ENCODE measurements around the gene SAMD3. TPM values are rescaled to one million over a fixed set of nuclear protein-coding genes. Genes with fewer than 3 reads are reported as not detected.

Gene SAMD3
- total and polyA plus RNA-seq, 2 of the 8 experiments (the other 6 are each of a cell fraction or from before 2014, with no cell fraction given), result 1.8 to 1.9 TPM

DNA sequence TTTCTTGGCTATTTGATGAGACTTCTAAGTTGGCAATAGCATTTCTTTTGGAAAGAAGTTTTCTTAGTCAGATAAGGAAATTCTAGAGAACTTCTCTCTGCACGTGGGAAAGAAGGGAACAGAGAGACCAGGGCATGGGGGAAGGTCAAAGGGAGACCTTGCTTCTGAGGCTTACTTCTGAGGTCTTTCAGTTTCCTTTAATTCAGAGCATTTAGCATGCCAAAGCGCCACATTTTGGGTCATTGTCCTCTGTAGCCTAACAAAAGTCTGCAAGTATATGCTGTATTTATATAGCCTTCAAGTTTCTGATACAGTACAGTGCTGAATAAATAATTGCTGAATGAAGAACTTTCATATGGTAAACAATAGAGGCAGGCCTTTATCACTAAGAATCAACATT is 95.6 kb downstream of the SAMD3 start:
- DNase-seq (ENCODE audit: low read depth in 1 of 2, low spot score in 2 of 2) (no peak), FAIRE-seq (no peak)
- H3K27me3 ChIP-seq (replicated peaks in 1 of 4; ENCODE audit: control insufficient read depth in 3 of 4, extremely low read depth in 1 of 4, insufficient read depth in 3 of 4, low read length in 3 of 4), result no peaks in the 10 kb centered on the region
- TF ChIP-seq EZH2 (IDR thresholded peaks at IDR 0.05; ENCODE audit: low read depth, low read length, severe bottlenecking), result no peak
- TF ChIP-seq SIX5 (IDR thresholded peaks at IDR 0.05; ENCODE audit: low read depth, low read length), result no peak
- TF ChIP-seq KDM5A (IDR thresholded peaks at IDR 0.05; ENCODE audit: low read length), result no peak

More for the DNA sequence above, 95.6 kb downstream of the SAMD3 start:
- Histone ChIP-seq H3K4me2 (ENCODE audit: insufficient read depth in 1 of 2, low read depth in 2 of 2, low read length in 2 of 2) (no peak overlapping the region), H3K4me3 (ENCODE audit: extremely low read depth in 1 of 4, insufficient read depth in 2 of 4, low read depth in 3 of 4, low read length in 4 of 4) (no peak overlapping the region), H2AK5ac (ENCODE audit: low read depth, low read length) (no peak overlapping the region), H2BK15ac (ENCODE audit: low read length) (no peak overlapping the region), H3K56ac (replicated peaks; ENCODE audit: insufficient read length, low read depth, low read length) (no peak overlapping the region), H2BK12ac (ENCODE audit: low read depth, low read length) (no peak overlapping the region), H2BK120ac (replicated peaks; ENCODE audit: low read depth, low read length) (no peak overlapping the region), H4K8ac (ENCODE audit: extremely low read depth, insufficient read depth, low read length) (no peak overlapping the region), H3K4me1 (replicated peaks in 1 of 4; ENCODE audit: control insufficient read depth in 3 of 4, insufficient read depth in 4 of 4, low read length in 3 of 4) (0 out of 7 replicates have a peak, but pooled peaks cover 0 to 2% (median 0%) of the 10 kb centered on the region in 4 experiments), H4K5ac (ENCODE audit: insufficient read length, low read depth, low read length) (no peak overlapping the region), H3K14ac (ENCODE audit: insufficient read length) (no peak overlapping the region), H2AFZ (ENCODE audit: low read length) (no peak overlapping the region), H3K23me2 (ENCODE audit: low read depth, low read length) (no peaks in the 10 kb centered on the region), H4K91ac (replicated peaks; ENCODE audit: insufficient read length, low read length) (no peak overlapping the region), H4K20me1 (replicated peaks in 1 of 2; ENCODE audit: control insufficient read depth in 1 of 2, insufficient read depth in 2 of 2, low read length in 2 of 2) (no peaks in the 10 kb centered on the region), H2BK20ac (ENCODE audit: low read length) (no peak overlapping the region), H3K18ac (ENCODE audit: extremely low read depth, low read length) (no peak overlapping the region), H3K79me2 (ENCODE audit: control insufficient read depth in 1 of 2, insufficient read depth in 2 of 2, low read length in 2 of 2) (no peaks in the 10 kb centered on the region), H3K36me3 (ENCODE audit: control insufficient read depth in 2 of 4, insufficient read depth in 4 of 4, low read length in 3 of 4) (no peaks in the 10 kb centered on the region), H3K27ac (ENCODE audit: low read depth, low read length) (no peak overlapping the region), H3K4ac (replicated peaks; ENCODE audit: insufficient read length, low read depth, low read length) (no peak overlapping the region), H3K23ac (ENCODE audit: insufficient read length) (no peak overlapping the region), H3K9ac (replicated peaks in 1 of 4; ENCODE audit: extremely low read depth in 1 of 4, low read depth in 3 of 4, low read length in 3 of 4) (no peak overlapping the region), H3K79me1 (ENCODE audit: low read depth, low read length) (no peaks in the 10 kb centered on the region), H2BK5ac (ENCODE audit: low read depth, low read length) (no peak overlapping the region), H3K9me3 (ENCODE audit: insufficient read depth in 2 of 2, low read depth in 1 of 2, low read length in 1 of 2) (no peaks in the 10 kb centered on the region)
- CTCF ChIA-PET (ENCODE audit: partially characterized antibody), result no interaction called here
- POLR2A ChIA-PET (ENCODE audit: partially characterized antibody), result no interaction called here
- 85% methylated on average over 2 of the region's 2 CpGs; no CpG with 5 or more reads in 1 of the 2 experiments for WGBS, 2 experiments (ENCODE audit: extremely low coverage in 1 of 2, insufficient coverage in 1 of 2, insufficient read length in 1 of 2, insufficient replicate concordance in 2 of 2, low coverage in 1 of 2, low lambda C conversion rate in 2 of 2, missing lambda C conversion rate in 1 of 2)

Measured in H1 (cell line).